AG04450 (cell line): ENCODE data around the gene LAMA2. TPM values are rescaled to one million over a fixed set of nuclear protein-coding genes. Genes with fewer than 3 reads are reported as not detected.

Experiments used
- CTCF ChIA-PET: fragments of 300-600, 350-600 bp; formaldehyde crosslinking; extraction: SDS; loops from one replicate; lab custom pipeline; 2022; ENCODE audit warnings: antibody characterized with exemption, inconsistent platforms; lab: Charles Lee
- POLR2A ChIA-PET: fragments of 350-600 bp; formaldehyde crosslinking; extraction: SDS; loops from one replicate; lab custom pipeline; 2021; ENCODE audit warnings: antibody characterized with exemption, inconsistent platforms; lab: Yijun Ruan, JAX
- DNase-seq: peaks from one replicate; pipeline ENCODE4 v3.0.0-alpha.2; 2011; ENCODE audit warnings: low read depth, low spot score
- H3K27ac ChIP-seq: one replicate; pipeline ENCODE4 v1.5.1; 2012; ENCODE audit warnings: low read depth, low read length, control low read depth
- H3K27me3 ChIP-seq: one replicate; pipeline ENCODE4 v1.6.0; 2012; ENCODE audit warnings: low read length; ENCODE audit not compliant: control insufficient read depth, insufficient read depth
- H3K4me3 ChIP-seq: 2 replicates; pipeline ENCODE4 v1.5.1; 2011; ENCODE audit warnings: mild to moderate bottlenecking, low read depth, low read length, control low read depth
- H3K9me3 ChIP-seq: 2 replicates; pipeline ENCODE4 v1.5.1; 2012; ENCODE audit warnings: low read length; ENCODE audit not compliant: control insufficient read depth, insufficient read depth
- polyA plus RNA-seq: library from polyadenylated mRNA; depleted of rRNA; stranded (reverse); fragments of >200 nt; gene quantifications from 2 replicates; pipeline ENCODE4 v1.2.3, GENCODE V29; 2011
- TF ChIP-seq, protein P1 (sequence below): IDR thresholded peaks from 2 replicates; pipeline ENCODE4 v1.5.1; 2011; ENCODE audit warnings: low read depth, low read length, control low read depth, inconsistent platforms

LAMA2 gene
- polyA plus RNA-seq, 1 experiment: 33.0 TPM

DNA sequence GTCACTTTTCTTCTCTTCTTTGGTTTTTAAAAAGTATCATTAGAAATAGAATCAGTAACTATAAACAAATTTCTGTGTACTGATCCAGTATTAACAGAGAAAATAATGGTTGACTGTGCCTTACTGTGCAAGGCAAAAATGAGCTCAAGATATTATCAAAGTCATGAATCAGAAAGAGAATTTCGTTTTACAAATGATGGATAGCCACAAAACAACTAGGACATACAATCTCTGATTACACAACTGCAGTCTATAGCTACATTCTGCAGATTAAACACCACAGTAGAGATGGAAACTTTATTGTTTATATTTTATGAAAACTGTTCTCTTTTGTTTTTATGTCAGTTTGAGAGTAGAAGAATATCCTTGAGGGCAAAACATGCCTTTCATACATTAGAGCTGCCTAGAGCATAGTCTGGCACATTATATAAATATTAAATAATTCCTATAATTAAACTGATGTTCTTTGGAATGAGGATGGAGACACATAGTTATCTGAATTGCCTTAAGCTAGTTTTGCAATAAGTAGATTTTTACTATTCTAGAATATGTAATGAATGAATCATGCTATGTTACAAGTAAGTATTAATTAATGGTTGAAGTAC, 333.1 kb downstream of the LAMA2 start:
- no peaks in the 10 kb centered on the region for H3K9me3 ChIP-seq
- H3K27me3 ChIP-seq: no peaks in the 10 kb centered on the region
- DNase-seq: no peak
- POLR2A ChIA-PET: no interaction called here
- CTCF ChIA-PET: interaction anchor here (2.0 kb wide), 1 partner anchor 37 kb away, joined by 6 read pairs; no protein-coding TSS in a partner anchor
- H3K4me3 ChIP-seq: no peak overlapping the region
- TF ChIP-seq, protein P1, sequence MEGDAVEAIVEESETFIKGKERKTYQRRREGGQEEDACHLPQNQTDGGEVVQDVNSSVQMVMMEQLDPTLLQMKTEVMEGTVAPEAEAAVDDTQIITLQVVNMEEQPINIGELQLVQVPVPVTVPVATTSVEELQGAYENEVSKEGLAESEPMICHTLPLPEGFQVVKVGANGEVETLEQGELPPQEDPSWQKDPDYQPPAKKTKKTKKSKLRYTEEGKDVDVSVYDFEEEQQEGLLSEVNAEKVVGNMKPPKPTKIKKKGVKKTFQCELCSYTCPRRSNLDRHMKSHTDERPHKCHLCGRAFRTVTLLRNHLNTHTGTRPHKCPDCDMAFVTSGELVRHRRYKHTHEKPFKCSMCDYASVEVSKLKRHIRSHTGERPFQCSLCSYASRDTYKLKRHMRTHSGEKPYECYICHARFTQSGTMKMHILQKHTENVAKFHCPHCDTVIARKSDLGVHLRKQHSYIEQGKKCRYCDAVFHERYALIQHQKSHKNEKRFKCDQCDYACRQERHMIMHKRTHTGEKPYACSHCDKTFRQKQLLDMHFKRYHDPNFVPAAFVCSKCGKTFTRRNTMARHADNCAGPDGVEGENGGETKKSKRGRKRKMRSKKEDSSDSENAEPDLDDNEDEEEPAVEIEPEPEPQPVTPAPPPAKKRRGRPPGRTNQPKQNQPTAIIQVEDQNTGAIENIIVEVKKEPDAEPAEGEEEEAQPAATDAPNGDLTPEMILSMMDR: no peak
- H3K27ac ChIP-seq: no peak overlapping the region

DNA sequence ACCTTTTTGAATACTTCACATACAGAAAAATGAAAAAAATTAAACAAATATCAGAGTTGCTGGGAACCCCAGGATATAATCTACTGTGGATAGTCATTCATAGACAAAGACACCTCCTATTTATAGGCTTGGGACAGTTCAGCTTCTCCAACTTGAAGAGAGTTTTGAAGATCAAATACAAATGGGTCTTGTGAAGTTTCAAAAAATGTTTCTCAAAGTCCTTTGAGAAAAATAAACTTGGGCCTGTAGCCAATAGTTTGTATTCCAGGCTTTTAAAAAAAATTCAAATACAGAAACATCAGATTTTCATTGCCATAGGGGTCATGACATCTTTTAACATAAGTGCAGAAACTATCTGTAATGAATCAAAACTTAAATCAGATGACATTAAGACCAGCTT, 334.8 kb downstream of the LAMA2 start:
- Histone ChIP-seq H3K4me3 (no peak overlapping the region), H3K27me3 (no peaks in the 10 kb centered on the region), H3K27ac (no peak overlapping the region), H3K9me3 (no peaks in the 10 kb centered on the region)
- ChIA-PET CTCF (interaction anchor here (0.5 kb wide), 1 partner anchor 166 kb away, joined by 3 read pairs; no protein-coding TSS in a partner anchor), POLR2A (no interaction called here)
- TF ChIP-seq, protein P1: no peak
- no peak for DNase-seq

DNA sequence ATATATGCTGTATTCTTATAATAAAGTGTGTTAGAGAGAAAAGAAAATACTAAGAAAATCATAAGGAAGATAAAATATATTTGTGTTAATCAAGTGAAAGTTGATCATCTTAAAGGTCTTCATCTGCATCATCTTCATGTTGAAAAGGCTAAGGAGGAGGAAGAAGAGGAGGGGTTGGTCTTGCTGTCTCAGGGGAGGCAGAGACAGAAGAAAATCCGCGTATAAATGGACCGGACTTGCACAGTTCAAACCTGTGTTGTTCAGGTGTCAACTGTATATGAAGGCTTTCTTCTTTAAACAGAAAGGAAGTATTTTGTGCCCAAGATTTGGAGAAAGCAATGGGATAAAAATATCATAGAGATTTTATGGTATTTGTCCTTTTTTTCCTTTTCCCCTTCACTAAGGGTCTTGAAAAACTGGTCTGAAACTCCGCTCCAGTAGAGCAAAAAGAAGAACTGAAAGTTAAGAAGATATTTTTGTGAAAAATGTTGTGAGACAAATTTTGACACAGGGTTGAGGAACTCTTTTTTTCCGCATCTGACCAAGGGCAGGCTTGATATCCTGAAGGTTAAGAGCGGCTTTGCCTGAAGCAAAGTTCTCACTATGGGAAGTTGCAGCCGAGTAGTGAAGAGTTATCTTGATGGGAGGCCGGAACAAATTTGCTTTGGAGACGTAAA, 350.7 kb downstream of the LAMA2 start:
- ChIA-PET CTCF (no interaction called here), POLR2A (no interaction called here)
- DNase-seq: no peak
- Histone ChIP-seq H3K27me3 (no peaks in the 10 kb centered on the region), H3K4me3 (no peak overlapping the region), H3K9me3 (no peaks in the 10 kb centered on the region), H3K27ac (no peak overlapping the region)
- TF ChIP-seq, protein P1: no peak

DNA sequence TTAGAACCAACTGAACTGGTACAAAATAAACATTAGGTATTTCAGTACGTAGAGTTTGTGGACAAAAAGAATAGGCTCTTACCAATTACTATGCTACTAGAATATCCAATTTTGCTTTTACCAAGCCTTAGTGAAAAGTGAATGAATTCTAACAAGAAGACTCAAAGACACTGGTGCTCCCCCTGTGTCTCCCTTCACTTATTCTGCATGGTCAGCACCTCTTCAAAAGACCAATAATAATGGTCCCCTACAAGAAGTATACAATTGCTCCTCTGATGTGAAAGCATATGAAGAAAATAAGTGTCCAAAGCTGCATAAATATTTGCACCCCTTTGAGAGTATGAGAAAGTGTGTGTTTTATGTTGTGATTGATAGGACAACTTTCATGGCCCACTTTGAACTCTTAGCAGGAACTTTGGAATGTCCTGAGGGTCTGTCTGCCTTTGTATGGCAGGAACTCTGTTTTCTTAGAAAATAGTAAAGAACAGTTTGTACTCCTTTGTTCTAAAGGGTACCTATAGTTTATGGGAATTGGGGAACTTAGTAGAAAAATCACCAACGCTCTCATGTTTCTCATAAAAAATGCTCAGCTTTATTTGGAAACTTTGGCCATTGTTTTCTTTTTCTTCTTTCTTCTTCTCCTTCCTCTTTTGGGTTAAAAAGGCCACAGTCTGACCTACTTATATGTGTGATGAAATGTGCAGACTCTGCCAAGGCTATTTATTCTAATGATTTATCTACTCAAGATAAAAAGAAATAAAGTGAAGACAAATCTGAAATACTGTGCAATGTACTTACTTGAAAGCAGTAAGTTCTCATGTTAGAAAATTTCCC, 352.4 kb downstream of the LAMA2 start:
- CTCF ChIA-PET: no interaction called here
- POLR2A ChIA-PET: no interaction called here
- no peak overlapping the region for H3K27ac ChIP-seq
- DNase-seq: no peak
- TF ChIP-seq, protein P1: no peak
- H3K9me3 ChIP-seq: no peaks in the 10 kb centered on the region
- H3K27me3 ChIP-seq: no peaks in the 10 kb centered on the region
- no peak overlapping the region for H3K4me3 ChIP-seq
